GM20431 (cell line): ENCODE results near the gene TNFRSF18.
"Not testable (repeated sequence)": the region's sequence is repeated elsewhere in the genome, so short reads cannot be mapped to it uniquely, and the experiment has no call there.

Source experiments
- in situ Hi-C: fragments of 300-500 bp; cut with MseI, MboI; formaldehyde crosslinking; loops from one replicate; pipeline ENCODE4 v1.15.0; 2020; ENCODE audit warnings: low sequenced_read_pairs; ENCODE audit not compliant: unreplicated experiment

The TNFRSF18 gene

DNA sequence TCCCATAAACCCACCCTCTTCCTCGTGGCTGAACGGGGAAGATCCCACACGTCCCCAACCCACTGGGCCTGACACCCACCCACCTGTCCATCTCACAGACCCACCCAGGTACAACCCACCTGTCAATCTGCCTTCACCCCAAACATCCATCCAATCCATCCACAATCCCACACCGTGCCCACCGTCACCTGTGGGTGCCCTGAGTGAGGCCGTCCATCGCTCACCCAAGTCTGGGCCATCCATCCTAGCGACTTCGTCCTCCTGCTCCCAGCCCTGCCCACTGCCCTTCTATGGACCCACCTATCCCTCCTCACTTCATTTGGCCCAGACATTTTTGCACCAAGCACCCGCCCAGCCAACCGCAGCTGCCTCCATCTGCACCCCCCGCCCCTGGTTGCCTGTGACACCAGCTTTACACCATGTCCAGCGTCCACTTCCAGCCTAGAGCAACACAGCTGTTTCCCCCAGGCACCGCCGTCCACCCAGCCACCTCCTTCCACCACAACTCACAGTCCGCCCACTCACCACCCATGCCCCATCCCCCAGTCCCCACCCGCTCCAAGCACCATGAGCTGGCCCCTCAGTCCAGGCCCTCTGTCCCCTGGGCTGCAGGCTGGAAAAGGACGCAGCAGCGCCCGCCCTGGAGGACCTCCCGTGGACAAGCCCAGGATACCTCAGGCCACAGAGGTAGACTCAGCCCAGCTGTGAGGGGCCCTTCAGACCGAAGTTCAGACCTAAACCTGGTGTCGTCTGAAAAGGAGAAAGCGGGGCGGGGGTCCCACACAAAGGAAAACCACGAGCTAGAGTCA, 25.1 kb downstream of the TNFRSF18 start:
- in situ Hi-C loops: no loop called here

DNA sequence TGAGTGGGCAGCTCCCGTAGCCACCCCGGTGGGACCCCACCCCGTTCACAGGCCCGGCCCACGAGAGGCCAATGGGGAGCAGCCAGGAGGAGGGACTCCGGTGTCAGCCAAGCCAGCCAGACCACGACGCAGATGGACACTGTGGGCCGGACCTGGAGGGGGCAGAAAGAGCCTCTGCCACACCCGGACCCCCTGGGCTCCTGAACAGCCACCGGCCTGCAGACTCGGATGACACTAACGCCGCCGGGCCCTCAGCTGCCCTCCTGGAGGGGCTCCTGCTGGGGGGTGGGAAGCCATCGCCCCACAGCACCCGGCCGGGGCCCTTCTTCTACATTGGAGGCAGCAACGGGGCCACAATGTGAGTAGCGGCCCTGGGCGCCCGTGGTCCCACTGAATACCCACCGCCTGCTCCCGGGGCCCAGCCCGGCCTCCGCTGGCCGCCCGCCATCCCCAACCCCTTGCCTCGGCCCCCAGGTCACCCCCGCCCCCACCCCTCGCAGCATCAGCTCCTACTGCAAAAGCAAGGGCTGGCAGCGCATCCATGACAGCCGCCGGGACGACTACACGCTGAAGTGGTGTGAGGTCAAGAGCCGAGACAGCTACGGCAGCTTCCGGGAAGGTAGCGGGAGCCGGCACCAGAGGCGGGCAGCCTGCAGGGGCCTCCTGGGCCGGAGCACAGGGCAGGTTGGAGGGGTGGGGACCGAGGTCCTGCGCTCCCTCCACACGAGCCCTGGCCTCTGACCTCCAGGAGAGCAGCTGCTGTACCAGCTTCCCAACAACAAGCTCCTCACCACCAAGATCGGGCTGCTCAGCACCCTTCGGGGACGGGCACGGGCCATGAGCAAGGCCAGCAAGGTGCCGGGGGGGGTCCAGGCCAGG, 26.2 kb downstream of the TNFRSF18 start:
- in situ Hi-C loops: no loop called here

DNA sequence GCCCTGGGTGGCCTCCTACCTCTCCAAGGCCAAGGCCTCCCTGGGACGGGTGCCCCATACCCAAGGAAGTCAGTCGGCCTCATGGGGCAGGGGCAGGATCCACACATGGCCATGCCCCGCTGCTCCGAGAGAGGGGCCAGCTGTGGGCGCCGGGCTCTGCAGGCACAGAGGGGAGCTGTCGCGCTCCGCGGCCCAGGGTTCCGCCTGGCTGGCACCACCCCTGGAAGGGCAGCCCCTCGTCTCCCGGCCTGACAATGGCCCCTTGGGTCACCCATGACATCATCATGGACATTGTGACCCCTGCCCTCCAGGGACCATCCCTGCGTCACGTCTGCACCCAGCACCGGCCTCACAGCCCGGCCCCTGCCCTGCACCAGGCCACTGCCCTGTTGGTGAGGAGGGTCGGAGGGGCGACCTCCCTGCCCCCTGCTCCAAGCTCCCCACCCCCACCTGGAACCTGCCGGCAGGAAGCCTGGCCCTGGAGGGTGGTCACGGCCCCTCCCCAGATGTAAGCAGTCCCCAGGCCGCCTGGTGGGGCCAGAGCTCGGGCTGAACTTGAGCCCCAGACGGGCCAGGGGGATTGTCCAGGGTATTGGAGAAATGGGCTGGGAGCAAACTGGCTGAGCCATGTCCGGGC, 26.9 kb downstream of the TNFRSF18 start:
- in situ Hi-C loops: no loop called here

DNA sequence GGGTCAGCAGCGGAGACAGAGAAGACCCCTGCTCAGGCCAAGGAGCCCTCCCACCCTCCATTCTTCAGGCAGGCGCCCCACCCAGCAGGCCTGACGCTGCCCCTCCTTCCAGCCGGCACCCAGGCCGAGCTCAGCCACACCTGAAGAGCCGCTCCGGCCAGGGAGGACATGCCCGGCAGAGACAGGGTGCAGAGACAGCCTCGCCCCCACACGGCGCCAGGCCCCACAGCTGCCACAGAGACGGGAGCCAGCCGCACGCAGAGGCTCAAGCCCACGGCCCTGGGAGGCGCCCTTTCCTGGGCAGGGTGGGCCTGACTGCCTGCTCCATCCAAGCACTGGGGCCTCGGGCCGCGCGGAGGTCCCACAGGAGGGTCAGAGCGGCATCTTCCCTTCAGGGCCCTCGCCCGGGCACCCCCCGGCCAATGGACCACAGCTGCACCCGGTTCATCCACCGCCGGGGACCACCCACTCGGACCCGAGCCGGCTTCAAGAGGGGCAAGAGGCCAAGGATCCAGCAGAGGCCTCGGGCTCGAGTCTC, 27.5 kb downstream of the TNFRSF18 start:
- in situ Hi-C loops: no loop called here

DNA sequence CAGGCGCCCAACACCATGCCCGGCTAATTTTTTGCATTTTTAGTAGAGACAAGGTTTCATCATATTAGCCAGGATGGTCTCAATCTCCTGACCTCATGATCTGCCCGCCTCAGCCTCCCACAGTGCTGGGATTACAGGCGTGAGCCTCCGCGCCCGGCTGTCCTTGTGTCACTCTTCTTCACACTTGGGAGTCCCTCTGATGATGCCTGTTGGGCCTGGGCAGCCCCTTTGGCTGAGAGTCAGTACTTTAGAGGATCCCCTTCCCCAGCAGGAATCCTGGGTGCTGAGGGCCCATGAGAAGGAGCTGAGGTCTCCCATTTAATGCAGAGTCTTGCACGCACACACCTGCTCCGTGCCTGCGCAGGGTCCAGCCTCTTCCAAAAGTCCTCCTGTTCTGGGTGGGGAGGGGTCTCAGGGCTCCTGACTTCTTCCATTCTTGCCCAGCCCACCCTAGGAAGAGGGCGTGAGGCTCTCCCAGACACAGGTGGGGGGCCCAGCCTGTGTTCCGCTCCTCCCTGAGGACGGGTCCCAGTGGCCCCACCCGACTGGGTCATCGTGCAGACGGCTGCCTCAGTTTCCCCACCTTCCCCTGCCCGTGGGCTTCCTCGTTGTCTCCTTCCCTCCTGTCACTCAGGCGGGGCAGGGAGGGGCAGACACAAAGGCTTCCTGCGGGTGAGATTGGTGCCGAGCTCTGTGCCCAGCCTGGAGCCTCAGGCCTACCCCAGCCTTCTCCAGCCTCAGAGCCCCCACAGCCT, 28.8 kb downstream of the TNFRSF18 start:
- in situ Hi-C loops: no loop called here

DNA sequence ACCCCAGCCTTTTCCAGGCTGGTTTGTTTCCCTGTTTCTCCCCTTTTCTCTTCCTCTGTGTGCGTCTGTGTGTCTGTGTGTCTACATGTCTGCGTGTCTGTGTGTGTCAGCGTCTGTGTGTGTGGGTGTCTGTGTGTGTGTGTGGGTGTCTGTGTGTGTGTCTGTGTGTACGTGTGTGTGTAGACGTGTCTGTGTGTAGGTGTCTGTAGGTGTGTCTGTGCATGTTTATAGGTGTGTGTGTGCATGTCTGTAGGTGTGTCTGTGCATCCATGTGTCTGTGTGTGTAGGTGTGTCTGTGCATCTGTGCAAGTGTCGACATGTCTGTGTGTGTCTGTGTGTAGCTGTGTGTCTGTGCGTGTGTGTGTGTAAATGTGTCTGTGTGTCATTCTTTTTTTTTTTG, 29.5 kb downstream of the TNFRSF18 start:
- in situ Hi-C loops: no loop called here

DNA sequence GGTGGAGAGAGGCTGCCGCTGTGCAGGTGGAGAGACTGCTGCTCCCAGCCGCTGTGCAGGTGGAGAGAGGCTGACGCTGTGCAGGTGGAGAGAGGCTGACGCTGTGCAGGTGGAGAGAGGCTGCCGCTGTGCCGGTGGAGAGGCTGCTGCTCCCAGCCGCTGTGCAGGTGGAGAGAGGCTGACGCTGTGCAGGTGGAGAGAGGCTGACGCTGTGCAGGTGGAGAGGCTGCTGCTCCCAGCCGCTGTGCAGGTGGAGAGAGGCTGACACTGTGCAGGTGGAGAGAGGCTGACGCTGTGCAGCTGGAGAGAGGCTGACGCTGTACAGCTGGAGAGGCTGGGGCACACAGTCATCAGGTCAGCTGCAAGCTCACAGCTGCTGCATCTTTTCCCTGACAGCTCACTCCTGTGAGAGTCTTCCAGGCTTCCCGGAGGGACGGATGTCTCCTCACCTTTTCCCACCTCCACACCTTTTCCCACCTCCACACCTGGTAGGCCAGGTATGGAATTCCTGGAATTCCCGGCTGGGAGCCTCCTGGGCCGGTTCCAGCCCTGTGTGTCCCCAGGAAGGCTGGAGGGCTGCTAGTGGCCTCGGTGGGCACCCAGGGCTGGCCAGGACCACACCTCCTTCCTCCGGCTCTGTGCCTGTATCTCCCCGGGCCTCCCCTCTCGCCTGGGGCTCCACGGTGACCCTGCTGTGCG, 30.2 kb downstream of the TNFRSF18 start:
- in situ Hi-C loops: not testable (repeated sequence)

DNA sequence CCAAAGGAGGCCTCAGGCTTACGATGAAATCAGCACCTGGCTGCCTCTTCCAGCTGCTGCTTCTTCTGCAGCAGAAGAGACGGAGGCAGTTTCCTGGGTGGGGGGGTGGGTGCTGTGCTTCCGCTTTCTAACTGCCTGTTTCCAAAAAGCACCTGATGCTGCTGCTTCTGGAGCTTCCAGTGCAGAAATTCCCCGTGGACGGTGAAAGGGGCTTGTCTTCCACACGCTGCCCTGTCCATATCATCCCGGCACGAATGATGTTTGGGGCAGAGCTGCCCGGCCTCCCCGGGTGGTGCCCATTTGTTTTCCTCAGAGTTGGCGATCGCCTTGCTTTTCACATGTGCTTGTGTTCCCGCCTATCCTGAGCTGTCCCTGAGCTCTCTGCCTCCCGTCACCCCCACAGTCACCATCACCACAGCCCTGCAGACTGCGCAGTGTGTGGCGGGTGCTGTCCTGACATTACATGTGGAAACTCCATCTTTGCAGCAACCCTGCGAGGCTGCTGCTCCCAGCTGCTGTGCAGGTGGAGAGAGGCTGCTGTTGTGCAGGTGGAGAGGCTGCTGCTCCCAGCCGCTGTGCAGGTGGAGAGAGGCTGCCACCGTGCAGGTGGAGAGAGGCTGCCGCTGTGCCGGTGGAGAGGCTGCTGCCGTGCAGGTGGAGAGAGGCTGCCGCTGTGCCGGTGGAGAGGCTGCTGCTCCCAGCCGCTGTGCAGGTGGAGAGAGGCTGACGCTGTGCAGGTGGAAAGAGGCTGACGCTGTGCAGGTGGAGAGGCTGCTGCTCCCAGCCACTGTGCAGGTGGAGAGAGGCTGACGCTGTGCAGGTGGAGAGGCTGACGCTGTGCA, 30.9 kb downstream of the TNFRSF18 start:
- in situ Hi-C loops: no loop called here

DNA sequence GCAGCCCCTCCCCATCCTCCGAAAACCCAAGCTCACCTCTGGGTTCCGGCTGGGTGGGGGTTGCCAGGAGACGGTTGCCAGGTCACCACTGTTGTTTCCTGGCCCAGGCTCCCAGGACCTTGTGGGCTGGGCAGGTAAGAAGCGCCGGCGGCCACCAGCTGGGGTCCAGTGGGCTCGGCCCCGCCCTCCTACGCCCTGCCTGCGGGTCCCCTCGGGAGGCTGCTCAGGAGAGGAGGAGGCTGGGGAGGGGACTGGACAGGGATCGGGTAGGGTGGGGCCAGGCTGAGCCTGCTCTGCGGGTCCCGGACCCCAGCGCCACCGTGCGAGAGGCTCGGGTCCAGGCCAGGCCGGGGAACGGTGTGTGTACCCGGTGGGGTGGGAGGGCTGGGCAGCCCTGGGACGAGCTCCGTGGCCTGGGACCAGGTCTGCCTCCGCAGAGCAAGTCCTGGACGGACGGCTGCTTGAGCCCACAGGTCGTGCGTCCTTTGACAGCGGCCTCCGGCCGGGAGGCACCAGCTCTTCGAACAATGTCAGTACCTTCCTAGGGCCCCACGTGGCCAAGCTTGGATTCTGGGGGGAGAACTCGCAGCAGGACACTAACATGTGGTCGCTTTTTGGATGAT, 32.5 kb downstream of the TNFRSF18 start, which contains the start of gene TTLL10:
TSS of gene TTLL10 (plus strand) at position 88 of the 623 bp plus-strand sequence. CDS start 5,336 bp downstream, outside the sequence.
- in situ Hi-C loops: no loop called here

DNA sequence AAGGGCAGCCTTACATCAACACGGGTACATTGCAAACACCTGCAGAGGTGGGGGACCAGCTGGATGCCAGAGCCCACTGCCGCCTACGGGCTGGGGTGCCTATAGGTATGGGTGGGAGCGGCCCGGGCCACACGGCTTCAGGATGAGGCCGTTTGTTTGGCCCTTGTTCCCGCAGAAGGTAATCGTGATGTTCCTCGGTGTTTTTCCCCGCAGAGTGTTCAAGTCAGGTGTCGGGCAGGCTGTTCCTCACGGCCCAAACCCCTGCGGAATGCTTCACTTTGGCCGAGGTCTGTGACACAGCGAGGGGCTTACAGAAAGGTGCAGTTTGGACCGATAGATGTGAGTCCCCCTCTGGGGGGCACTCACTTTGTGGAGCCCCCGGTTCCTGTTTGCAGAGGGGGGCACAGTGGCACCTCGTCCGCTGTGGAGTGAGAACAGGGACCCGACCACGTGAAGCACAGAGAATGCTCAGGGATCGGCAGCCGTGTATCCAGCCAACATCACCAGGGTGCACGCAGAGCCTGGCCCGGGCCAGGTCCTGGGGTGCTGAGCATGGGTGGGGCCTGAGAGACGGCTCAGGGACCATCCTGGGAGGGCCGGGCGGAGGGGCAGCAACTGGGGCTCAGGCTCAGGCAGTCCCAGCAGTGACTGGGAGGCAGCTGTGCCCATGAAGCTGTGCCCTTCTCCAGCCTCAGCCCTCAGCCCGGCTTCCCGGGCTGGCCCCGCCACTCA, 33.2 kb downstream of the TNFRSF18 start:
- in situ Hi-C loops: no loop called here

DNA sequence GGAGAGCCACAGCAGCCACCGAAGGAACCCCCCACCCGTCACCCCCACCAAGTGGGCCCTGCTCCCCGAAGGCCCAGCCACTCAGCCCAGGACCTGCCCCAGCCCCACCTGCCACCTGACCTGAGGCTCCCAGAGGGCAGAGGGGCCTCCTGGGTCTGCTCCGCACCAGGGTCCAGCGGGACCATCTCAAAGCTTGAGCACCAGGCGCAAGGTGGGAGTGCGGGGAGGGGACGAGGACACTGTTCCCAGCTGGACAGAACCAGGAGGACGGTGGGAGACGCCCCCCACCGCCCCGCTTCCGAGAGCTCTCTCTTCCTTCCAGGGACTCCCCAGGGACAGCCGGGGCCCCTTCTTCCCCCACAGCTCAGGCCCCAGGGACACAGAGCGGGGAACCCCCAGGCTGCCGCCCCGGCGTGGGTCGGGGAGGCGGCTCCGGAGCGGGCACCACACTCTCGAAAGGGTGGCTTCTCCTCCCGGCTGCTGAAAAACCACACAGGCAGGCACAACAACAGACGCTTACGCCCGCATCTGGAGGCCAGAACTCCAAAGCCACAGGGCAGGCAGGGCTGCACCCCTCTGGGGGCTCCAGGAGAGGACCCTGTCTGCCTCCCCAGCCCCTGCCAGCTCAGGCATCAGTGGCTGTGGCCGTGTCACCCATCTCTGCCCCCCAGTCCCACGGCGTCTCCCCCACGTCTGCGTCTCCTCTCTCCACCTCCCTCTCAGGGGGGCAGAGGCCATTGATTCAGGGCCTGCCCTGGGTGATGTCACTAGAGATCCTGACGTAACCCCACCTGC, 34.6 kb downstream of the TNFRSF18 start:
- in situ Hi-C loops: no loop called here

DNA sequence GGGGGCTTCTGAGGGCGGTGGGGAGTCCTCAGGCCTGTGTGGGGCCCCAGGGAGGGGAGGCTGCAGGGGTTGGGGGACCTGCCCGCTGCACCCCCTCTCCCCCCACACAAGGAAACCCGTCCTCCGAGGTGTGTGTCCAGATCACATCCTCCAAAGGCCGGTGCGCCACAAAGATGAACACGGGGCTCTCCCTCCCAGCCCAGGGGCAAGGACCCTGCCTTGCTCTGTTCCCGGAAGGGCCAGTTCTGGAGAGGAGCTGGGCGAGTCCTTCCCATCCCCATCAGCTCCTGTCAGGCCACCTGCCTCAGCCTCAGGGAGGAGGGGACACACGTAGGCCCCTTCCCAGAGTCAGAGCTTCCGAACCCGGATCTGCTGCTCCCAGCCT, 35.2 kb downstream of the TNFRSF18 start:
- in situ Hi-C loops: no loop called here

DNA sequence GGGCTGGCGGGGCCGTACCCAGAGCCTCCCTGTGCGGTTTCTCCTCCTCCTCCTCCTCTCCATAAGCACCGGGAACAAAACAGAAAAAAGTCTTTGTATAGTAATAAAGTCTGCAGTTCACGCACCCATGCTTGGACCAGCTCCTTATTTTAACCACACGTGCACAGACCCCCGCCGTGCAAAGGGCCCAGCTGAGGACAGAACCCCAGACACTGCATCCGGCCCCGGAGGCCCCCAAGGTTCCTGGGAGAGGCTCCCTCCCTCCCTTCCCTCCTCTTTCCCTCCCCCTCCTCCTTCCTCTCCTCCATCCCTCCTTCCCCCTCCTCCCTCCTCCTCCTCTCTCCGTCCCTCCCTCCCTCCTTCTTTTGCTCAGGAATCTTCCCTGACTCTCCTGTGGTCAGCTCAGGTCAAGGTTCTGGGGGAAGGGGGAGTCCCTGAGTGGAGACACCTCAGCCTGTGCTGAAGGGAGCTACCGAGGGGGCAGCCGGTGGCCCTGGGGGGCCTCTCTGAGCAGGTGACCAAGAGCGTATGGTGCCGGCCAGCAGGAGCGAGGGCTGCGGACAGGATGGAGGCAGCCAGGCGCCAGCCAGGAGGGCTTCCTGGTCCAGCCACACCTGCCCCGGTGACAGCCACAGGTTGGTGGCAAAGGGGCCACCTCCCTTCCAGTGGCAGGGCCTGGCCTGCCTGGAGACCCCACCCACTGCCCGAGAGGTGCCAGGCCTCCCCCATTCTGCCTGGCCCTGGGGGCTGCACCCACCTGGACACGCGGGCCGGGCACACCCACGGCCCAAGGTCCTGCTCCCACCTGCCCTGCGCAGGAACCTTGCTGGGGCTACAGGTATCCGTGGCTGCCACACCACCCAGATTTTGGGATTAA, 35.9 kb downstream of the TNFRSF18 start:
- in situ Hi-C loops: no loop called here

DNA sequence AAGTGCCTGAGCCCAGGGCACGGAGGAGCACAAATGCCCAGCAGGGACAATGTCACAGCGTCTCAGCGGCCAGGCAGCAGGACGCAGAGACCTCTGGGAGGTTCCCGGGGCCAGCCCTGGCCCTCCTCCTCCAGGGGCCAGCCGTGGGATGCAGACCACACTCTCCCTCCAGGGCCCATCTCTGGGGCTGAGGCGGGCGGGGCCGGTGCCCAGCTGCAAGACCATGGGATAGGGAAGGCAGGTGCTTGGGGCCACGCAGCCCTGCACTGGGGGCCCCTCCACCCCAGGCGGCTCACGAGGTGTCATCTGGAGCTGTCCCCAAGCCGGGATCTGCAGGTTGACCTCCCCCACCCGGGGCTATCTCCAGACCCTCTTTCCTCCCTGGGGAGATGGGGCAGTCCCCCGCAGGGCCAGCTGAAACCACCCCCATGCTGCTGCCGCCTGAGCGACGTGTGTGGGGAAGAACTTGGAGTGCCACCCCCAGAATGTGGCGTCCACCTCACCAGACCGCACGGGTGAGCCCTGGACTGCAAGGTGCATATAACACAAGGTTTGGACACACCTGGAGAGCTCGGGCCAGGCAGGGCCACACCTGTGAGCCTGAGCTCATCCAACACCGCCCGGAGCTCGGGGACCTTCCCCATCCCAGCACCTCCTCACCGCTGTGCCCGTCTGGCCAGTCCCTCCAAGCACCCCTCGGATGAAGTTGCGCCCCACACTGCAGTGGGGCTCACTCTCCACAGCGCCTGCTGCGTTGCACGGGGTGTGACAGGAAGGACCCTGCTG, 36.8 kb downstream of the TNFRSF18 start:
- in situ Hi-C loops: no loop called here
